ENCODE results near the gene C1QTNF2. TPM values are rescaled to one million over a fixed set of nuclear protein-coding genes. Genes with fewer than 3 reads are reported as not detected.

Gene C1QTNF2
- total and polyA plus RNA-seq, 7 donors, result 0.08 to 1.8 (median 0.35) TPM

Other genes with a start within 250 kb of the C1QTNF2 start
- gene FABP6, start 141.1 kb downstream of the C1QTNF2 start, total RNA-seq, result under 1 TPM in 1 of 4 donors, not detected in 3; 0.64 TPM
- gene FABP6, start 141.1 kb downstream of the C1QTNF2 start, polyA plus RNA-seq, result under 1 TPM in 1 of 3 donors, not detected in 2; 0.05 TPM
- gene CCNJL, start 58.1 kb downstream of the C1QTNF2 start, total RNA-seq, result 1 to 10 TPM in 1 of 4 donors, under 1 TPM in 3; 0.20 to 1.3 (median 0.63) TPM
- gene CCNJL, start 58.1 kb downstream of the C1QTNF2 start, polyA plus RNA-seq, result under 1 TPM in 2 of 3 donors, not detected in 1; 0.04 to 0.09 TPM
- gene FAM200C, start 29.4 kb upstream of the C1QTNF2 start, total RNA-seq, result 1 to 10 TPM in 3 of 4 donors, under 1 TPM in 1; 0.54 to 3.3 (median 1.2) TPM
- 1 to 10 TPM; 1.3 to 8.5 (median 1.4) TPM for gene FAM200C, start 29.4 kb upstream of the C1QTNF2 start, polyA plus RNA-seq
- gene SLU7, start 48.5 kb upstream of the C1QTNF2 start, total RNA-seq, result 10 to 100 TPM; 40.1 to 71.4 (median 60.3) TPM
- gene SLU7, start 48.5 kb upstream of the C1QTNF2 start, polyA plus RNA-seq, result 10 to 100 TPM; 18.3 to 76.0 (median 30.2) TPM
- 1 to 10 TPM; 1.9 to 3.0 (median 2.4) TPM for gene PTTG1, start 51.2 kb upstream of the C1QTNF2 start, total RNA-seq
- gene PTTG1, start 51.2 kb upstream of the C1QTNF2 start, polyA plus RNA-seq, result 10 to 100 TPM in 2 of 3 donors, 1 to 10 TPM in 1; 9.9 to 26.7 (median 10.7) TPM

All from psoas muscle (tissue), 7 donors.